ENCODE results near the gene GREB1L. TPM values are rescaled to one million over a fixed set of nuclear protein-coding genes. Genes with fewer than 3 reads are reported as not detected.
"Not testable (repeated sequence)": the region's sequence is repeated elsewhere in the genome, so short reads cannot be mapped to it uniquely, and the experiment has no call there.

The GREB1L gene
- 7.2 TPM for total RNA-seq
- long read RNA-seq, partial matches to known transcripts: 1 of 4 reads
- long read RNA-seq, other reads (novel, unspliced or antisense): 3 of 4 reads

DNA sequence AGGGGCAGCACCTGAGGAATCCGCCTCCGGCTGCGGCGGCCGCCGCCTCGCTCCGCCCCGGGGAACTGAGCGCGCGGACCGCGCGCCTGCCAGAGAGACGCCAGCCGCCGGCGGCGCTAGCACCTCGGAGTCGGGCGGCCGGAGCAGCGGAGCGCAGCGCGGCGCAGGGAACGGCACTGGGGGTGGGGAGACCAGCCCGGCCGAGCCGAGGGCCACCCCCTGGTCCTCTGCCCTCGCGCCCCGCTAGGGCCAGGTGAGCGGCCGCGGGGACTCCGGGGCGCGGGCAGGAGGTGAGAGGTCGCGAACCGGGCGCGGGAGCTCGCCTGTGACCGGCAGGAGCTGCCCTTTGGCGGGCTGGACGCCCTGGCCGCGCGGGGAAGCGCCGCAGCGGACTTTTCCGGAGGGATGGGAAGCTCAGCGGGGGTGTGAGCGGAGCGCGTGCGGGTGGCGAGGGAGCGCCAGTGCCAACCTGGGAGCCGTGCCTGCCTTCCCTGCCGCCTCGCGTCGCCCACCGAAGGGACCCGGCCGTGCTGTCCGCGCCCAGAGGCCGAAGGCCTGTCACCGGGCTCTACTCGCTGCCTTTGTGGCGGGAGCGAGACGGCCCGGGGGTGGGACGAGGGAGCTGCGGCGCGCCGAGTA lies at the start of gene GREB1L:
Gene GREB1L, plus strand, starts transcription at position 92 of the 639 bp plus-strand sequence. CDS start 141,287 bp downstream, outside the sequence.
- intact Hi-C loops (cut with micrococcal nuclease): no loop called here
- peak; percentile 84 for DNase-seq

GRCh38 chr18:21192308-21192624 lies 49.8 kb upstream of the GREB1L start:
- ATAC-seq: no peak
- intact Hi-C loops (cut with micrococcal nuclease): no loop called here

More for the DNA sequence above, at the start of gene GREB1L:
- ATAC-seq: peak; percentile 96

DNA sequence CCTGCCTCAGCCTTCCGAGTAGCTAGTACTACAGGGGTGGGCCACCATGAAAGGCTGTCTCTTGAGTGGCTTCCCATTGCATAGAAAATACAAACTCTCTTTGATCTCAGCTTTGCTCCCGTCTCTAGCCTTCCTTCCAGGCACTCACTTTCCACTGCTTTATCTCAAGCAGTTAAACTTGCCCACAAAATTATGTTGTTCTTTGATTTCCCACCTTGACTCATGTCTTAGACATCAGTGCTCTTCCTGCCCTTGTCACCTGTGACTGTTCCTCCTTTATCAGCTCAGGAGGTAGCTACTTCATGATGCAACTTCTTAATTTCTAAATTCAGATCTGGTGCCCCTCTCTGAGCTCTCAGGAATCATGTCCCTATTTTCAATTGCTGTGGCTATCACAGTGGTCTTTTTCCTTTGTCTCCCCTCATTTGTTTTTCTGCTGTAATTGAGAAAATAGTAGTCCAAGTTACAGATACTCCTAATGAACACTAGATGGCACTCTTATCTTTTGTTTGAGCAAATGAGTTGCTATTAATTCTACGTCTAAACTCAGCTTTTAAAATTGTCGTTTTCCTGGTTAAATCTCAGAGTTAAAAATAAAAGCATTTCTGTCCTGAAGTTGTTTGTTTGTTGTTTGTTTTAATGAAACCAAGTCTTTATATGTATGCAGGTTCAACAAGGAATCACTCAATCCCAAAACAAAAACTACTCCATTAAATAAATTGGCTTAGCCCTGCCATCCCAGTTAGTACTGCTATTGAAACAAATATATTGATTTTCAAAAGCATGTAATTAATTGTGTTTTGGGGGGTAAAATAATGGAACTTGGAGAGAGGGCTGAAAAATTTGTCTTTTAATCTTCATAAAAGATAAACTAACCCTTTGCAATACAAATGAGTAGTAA lies 46.9 kb upstream of the GREB1L start:
- DNase-seq (no peak), ATAC-seq (no peak)
- intact Hi-C loops (cut with micrococcal nuclease): loop anchor here (2.0 kb wide), 1 partner anchor 250 kb away; no protein-coding TSS in a partner anchor

More at GRCh38 chr18:21192308-21192624, 49.8 kb upstream of the GREB1L start:
- no peak for DNase-seq

- ATAC-seq (no peak), DNase-seq (no peak)
- intact Hi-C loops (cut with micrococcal nuclease): no loop called here
Observed at GRCh38 chr18:21196426-21196825, 45.6 kb upstream of the GREB1L start.

GRCh38 chr18:21203126-21203525 lies 38.9 kb upstream of the GREB1L start:
- intact Hi-C loops (cut with micrococcal nuclease): no loop called here
- DNase-seq: no peak
- no peak for ATAC-seq

DNA sequence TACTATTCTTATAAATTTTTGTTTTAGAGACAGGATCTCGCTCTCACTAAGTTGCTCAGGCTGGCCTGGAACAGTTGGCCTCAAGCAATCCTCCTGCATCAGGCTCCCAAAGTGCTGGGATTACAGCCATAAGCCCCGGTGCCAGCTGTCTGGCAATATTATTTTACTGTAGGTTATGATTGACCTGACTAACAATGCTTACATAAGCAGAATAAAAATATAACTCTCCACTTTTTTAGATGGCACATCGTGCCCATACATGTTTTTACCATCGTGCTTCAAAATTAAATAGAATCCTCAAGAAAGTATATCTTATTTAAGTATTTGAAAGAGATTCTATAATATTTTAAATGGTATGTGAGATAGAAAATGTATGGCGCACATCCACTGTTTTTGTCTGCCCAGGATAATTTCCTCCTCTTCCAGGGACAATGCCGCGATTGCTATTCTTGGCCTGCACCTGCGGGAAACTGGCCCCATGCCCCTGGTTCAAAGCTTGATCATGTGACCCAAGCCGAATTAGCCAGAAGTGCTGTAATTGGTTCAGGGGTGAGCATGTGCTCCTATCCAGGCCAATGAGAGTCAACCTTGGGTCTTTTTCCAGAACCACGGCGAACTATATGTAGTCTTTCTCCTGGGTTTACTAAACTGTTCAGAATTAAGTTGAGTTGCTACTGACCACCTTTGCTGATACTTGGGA lies 38.3 kb upstream of the GREB1L start:
- no peak for DNase-seq
- intact Hi-C loops (cut with micrococcal nuclease): no loop called here
- ATAC-seq: no peak

GRCh38 chr18:21205695-21206094 lies 36.3 kb upstream of the GREB1L start:
- DNase-seq: no peak
- ATAC-seq: no peak
- intact Hi-C loops (cut with micrococcal nuclease): no loop called here

- no peak for ATAC-seq
- DNase-seq: no peak
- intact Hi-C loops (cut with micrococcal nuclease): no loop called here
Observed at GRCh38 chr18:21210278-21210677, 31.8 kb upstream of the GREB1L start.

- intact Hi-C loops (cut with micrococcal nuclease): no loop called here
- no peak for ATAC-seq
- DNase-seq: no peak
Observed at GRCh38 chr18:21210784-21211183, 31.2 kb upstream of the GREB1L start.

DNA sequence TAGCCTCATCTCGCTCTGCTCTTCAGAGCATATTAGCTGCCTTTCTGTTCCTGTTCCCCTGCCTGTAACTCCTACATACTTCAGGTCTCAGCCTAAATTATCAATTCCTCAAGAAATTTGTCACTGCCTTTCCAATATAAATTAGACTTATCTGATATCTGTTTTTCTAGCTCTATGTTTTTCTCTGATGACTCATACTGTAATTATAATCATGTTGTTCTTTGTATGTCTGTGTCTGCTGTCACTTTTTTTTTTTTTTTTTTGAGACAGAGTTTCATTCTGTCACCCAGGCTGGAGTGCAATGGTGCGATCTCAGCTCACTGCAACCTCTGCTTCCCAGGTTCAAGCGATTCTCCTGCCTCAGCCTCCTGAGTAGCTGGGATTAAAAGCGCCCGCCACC lies 27.6 kb upstream of the GREB1L start:
- DNase-seq; ATAC-seq; intact Hi-C loops (cut with micrococcal nuclease): not testable (repeated sequence)

- intact Hi-C loops (cut with micrococcal nuclease): no loop called here
- no peak for ATAC-seq
- DNase-seq: no peak
Observed at GRCh38 chr18:21215490-21215889, 26.5 kb upstream of the GREB1L start.

- ATAC-seq (no peak), DNase-seq (no peak)
- intact Hi-C loops (cut with micrococcal nuclease): no loop called here
Observed at GRCh38 chr18:21218862-21219261, 23.2 kb upstream of the GREB1L start.

DNA sequence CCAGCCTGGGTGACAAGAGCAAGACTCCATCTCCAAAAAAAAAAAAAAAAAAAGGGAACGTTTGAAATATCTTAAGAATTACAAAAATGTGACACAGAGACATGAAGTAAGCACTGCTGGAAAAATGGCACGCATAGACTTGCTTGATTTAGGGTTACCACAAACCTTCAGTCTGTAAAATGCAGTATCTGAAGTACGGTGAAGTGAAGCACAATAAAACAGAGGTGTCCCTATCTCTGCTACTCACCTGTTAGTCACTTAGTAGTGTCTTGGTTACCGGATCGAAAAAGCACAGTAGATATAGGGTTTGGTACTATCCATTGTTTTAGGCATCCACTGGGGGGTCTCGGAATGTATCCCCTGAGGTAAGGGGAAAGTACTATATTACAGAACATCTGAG lies 11.6 kb upstream of the GREB1L start:
- ATAC-seq (no peak), DNase-seq (no peak)
- intact Hi-C loops (cut with micrococcal nuclease): no loop called here

DNA sequence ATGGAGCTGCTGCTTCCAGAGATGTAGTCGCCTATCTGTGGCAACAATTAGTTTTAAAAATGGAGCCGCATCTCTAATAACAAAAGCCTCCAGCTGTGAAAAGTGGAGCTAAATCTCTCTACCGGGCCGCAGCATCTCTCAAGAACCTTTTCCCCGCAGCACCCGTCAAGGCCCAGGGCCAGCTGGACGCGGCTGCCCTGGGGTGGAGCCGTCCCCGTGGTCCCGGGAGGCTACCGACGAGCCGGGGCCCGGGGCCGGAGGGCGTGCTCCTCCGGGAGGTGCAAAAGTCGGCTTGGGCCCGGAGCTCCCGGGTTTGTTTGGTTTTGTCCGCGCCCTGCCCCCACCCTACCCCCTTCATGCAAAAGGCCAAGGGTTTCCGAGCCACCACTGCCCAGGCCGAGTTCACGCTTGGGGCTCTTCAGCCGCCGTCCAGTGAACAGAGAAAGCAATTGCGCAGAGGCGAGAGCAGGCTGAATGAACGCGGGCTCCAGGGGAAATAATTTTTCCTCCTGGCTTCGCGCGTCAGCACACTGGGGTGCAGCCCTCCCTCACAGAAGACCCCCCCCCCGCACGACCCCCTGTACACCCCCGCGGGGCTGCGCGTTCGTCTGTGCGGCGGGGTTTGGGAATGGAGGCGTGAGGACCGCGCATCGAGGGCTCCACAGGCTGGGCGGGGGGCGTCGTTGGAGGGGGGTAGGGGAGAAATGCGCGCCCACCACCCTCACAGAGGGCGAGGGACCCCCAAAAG lies 557 bp upstream of the GREB1L start:
- intact Hi-C loops (cut with micrococcal nuclease): no loop called here
- DNase-seq (peak; percentile 46), ATAC-seq (peak; percentile 39)

GRCh38 chr18:21242780-21243401 lies 859 bp downstream of the GREB1L start:
- intact Hi-C loops (cut with micrococcal nuclease): no loop called here
- DNase-seq (peak; percentile 46), ATAC-seq (peak; percentile 49)

DNA sequence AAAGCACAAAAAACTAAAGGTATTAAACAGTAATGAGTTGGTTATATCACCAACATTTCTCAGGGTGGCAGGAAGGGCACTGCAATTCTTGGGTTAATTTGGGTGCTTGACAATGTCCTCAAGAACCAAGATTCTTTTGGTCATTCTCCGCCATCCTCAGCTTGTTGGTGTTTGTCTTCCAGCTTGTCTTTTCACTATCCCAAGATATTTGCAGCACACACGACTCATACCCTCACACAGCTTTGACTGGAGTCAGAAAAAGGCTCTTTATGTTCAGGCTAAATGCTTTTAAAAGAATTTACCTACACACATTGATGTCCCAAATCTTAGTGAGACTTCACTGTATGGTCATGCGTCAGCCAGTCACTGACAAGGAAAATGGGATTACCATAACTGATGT lies 12.5 kb downstream of the GREB1L start:
- intact Hi-C loops (cut with micrococcal nuclease): loop anchor here (10.0 kb wide), 1 partner anchor 60 kb away; no protein-coding TSS in a partner anchor
- DNase-seq (no peak), ATAC-seq (no peak)

DNA sequence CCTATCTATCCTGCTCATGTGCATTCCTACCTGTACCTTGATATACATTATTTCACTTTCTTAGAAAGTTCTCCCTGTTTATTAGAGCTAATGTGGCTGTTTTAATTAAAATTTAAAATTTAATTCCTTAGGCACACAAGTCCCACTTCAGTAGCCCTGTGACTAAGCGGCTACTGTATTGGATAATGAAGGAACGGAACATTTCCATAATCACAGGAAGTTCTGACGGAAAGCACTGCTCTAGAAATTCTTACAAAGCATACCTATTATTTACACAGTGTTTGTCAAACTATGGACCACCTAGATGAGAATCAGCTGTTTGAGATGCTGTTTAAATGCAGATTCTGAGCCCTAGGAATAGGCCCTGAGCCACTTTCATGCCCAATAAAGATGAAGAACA lies 13.2 kb downstream of the GREB1L start:
- ATAC-seq: no peak
- DNase-seq: no peak
- intact Hi-C loops (cut with micrococcal nuclease): loop anchor here (10.0 kb wide), 1 partner anchor 60 kb away; no protein-coding TSS in a partner anchor

DNA sequence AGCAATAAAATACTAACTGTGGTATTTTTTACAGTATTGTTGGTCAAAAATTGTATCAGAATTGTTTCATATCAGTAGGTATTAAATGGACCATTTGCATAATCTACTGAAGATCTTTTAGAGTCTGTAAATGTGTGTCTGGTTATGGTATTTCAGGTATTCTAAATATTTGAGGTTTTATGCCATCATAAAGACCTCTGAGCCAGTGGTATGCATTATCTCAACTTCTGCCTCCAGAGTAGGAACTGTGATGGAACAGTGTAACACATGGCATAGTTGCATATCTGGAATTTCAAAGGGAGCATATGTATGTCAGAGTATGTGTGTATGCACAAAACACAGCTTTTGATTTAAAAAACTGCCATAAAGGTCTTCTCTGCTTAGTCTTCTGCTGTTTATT lies 15.4 kb downstream of the GREB1L start:
- ATAC-seq (no peak), DNase-seq (no peak)
- intact Hi-C loops (cut with micrococcal nuclease): loop anchor here (10.0 kb wide), 1 partner anchor 57 kb away; no protein-coding TSS in a partner anchor

- intact Hi-C loops (cut with micrococcal nuclease): no loop called here
- DNase-seq: no peak
Observed at GRCh38 chr18:21260621-21261020, 18.6 kb downstream of the GREB1L start.

More at GRCh38 chr18:21260621-21261020, 18.6 kb downstream of the GREB1L start:
- no peak for ATAC-seq
